NCI-H460 (cell line): ENCODE measurements around the gene CCDC83. TPM values are rescaled to one million over a fixed set of nuclear protein-coding genes. Genes with fewer than 3 reads are reported as not detected.
A peak's percentile ranks its signal among the peaks of the same experiment; 100 is the strongest.
"Not testable (repeated sequence)": the region's sequence is repeated elsewhere in the genome, so short reads cannot be mapped to it uniquely, and the experiment has no call there.

Experiments
- DNase-seq: peaks from one replicate; pipeline ENCODE4 v3.0.0-alpha.2; 2016; ENCODE audit warnings: low read depth; ENCODE audit errors: extremely low read depth
- total RNA-seq: library from RNA; depleted of rRNA; stranded (reverse); fragments of >200 nt; shearing (Covaris generic); gene quantifications from 2 replicates; pipeline ENCODE4 v1.2.3, GENCODE V29; 2014

Gene CCDC83
- total RNA-seq, 1 experiment from 2014 or later: not detected

DNA sequence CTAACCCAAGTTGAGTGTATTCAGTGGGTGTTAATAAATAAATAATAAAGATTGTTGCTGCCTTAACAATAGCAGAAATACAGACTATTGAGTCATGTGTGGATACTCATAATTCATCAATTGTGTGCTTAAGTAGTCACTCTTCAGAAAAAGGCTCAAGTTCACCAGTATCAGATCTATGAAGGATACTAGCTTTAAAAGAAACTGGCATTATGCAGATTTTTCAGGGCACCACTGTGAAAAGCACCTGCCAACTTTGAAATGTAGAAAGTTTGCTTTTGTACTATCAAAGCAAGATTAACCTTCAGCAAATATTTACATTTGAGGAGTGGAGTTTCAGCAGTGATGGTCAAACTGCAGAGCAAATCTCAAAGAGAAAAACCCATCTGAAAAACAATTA lies 24.1 kb upstream of the CCDC83 start:
- DNase-seq: no peak

DNA sequence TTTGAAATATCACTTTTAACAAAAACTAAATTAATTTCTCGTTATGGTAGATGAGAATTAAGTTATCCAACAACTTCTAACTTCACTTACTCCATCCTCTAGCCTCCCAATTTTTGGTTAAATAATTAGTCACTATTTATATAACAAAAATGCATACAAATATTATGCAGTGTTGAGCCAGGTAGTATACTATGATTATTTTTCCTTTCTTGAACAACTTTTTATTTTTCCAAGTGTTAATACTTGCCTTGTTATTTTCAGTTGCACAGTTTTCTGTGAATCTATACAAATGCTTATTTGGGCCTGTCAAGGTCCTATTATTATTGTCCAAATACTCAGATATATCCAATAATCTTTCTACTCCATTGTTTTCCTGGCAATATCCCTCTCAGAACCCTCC lies 19.9 kb upstream of the CCDC83 start:
- no peak for DNase-seq

DNA sequence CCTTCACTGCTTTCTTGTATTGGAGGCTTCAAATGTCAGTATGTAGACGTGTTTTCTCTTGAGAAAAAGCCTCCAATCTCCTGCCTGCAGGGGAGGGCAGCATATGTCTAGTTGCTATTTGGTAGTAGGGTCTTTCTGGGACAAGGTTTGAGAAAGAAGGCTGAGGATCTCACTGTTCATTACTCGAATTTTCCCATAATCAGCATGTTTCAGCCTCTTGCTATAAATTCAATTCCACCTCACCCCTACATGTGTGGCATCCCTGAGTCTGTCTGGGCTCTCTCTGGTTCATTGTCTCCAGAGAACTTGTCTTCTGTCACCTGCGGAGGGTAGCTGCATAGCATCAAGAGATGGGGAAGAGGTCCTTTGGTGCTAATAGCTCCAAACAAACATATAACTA lies 19.5 kb upstream of the CCDC83 start:
- DNase-seq: no peak

DNA sequence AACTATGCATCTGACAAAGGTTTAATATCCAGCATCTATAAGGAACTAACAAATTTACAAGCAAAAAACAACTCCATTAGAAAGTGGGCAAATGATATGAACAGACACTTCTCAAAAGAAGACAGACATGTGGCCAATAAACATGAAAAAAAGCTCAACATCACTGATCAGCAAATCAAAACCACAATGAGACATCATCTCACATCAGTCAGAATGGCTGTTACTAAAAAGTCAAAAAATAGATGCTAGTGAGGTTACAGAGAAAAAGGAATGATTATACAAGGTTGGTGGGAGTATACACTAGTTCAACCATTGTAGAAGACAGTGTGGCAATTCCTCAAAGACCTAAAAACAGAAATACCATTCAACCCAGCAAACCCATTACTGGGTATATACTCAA lies 14.3 kb upstream of the CCDC83 start:
- not testable (repeated sequence) for DNase-seq

DNA sequence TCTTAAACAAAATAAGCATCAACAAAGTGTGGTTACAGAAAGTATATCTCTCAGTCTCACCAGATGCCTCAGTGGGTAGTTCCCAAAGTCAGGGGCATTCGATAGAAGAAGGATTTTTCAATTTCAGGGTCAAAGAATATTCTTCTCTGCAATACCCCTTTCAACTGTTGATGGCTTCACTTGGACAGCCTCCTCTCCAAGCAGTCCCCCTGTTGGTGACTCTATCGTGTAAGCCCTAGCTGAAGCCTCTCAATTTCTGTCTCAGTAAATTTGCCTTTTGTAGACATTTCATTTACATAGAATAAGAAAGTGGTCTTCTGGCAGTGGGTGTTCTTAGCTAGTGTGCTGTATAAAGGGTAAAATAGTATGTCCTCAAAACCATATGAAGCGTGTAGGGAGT lies 11.3 kb upstream of the CCDC83 start:
- no peak for DNase-seq

DNA sequence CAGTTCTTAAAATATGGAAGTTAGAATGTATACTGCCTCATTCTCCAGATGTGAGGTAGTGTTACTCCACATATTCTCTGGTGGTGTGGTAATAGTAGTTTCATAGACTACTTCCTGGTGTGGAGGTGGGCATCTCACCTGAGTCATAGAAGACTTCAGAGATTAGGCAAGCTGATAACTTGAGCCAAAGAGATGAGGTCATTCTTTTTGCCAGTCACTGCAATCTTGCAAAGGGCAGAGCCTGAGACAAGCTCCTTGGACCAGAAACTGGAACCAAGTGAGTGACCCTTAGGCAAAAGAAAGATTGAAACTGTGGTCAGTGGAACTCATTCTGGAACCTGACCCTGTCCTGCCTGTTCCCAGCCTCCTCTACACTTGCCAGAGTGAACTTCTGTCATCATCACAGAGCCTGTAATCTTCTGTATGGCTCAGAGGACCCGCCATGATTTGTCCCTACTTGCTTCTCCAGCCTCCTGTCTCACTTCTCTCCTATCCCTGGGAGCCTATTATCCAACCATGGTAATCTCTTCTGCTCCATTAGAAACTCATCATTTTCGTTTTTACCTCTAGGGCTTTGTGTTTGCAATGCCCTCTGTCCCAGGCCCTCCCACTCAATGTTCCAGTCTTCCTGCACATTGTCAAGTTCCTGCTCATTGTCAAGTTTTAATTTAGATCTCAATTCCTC lies 10.6 kb upstream of the CCDC83 start:
- no peak for DNase-seq

DNA sequence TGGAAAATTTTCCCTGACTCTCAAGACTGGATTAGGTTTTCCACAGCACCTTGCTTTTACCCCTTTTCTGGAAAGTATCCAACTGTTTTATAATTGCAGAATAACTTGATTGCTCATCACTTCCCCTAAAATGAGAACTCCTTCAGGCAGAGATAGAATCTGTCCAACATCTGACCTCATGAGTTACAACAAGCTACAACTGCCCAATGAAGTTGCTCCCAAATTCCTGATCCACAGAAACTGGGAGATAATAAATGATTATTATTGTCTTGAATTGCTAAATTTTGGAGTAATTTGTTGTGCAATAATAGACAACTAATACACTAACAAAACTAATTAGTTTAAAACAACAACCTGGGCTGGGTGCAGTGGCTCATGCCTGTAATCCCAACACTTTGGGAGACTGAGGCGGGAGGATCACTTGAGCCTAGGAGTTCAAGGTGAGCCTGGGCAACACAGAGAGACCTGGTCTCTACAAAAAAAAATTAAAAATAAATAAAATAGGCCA lies 10.0 kb upstream of the CCDC83 start:
- DNase-seq: no peak

DNA sequence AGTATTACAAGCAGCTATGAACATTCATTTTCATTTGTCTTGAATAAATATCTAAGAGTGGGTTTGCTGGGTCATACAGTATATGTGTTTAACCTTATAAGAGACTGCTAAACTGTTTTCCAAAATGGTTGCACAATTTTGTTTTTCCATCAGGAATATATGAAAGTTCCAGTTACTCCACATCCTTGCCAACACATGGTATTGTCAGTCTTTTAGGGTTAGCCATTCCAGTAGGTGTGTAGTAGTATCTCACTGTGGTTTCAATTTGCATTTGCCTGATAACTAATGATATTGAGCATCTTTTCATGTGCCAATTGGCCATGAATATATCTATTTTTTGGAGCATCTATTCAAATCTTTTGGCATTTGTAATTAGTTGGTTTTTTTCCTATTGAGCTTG lies 7.7 kb upstream of the CCDC83 start:
- no peak for DNase-seq

DNA sequence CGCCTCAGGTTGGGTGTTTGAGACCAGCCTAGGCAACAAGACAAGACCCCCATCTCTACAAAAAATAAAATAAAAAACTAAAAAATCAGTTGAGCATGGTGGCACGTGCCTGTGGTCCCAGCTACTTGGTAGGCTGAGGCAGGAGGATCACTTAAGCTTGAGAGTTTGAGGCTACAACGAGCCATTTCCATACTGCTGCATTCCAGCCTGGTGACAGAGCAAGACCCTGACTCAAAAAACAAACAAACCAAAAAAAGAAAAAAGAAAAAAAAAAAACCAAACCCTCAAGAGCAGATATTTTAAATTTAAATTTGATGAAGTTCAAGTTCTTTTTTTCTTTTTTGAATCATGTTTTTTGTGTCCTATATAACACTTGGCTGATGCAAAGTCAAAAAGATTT lies 7.2 kb upstream of the CCDC83 start:
- DNase-seq: no peak

DNA sequence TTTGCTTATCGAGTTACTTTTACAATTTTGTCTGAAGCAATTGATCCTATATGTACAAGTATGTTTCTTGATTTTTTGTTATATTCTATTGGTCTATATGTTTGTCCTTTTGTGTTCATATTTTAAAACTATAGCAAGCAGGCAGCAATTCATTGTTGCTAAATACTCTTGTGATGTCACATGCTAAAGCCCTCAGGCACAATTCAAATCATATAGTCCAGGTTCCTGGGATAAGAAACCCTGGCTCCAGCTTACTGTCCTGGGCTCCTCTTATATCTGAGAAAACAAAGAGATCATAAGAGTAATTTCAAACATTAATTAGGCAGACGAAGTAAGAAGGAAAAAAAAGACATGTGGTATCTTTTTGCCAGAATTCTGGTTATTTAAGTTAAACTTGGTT lies 6.6 kb upstream of the CCDC83 start:
- DNase-seq: no peak

DNA sequence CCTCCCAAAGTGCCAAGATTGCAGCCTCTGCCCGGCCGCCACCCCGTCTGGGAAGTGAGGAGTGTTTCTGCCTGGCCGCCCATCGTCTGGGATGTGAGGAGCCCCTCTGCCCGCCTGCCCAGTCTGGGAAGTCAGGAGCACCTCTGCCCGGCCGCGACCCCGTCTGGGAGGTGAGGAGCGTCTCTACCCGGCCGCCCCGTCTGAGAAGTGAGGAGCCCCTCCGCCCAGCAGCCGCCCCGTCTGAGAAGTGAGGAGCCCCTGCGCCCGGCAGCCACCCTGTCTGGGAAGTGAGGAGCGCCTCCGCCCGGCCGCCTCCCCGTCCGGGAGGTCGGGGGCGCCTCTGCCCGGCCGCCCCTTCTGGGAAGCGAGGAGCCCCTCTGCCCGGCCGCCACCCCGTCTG lies 2.4 kb upstream of the CCDC83 start:
- DNase-seq: not testable (repeated sequence)

DNA sequence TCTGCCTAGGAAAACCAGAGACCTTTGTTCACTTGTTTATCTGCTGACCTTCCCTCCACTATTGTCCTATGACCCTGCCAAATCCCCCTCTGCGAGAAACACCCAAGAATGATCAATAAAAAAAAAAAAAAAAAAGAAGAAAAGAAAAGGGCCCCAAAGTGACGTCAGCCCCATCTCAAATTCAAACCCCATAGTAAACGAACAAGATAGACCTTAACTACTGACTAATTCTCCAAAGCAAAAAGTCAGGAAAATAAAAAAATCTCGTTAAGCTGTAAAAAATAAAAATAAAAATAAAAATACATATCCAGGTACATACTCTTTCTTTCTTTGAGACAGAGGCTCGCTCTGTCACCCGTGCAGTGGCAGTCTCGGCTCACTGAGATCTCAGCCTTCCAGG lies 1.6 kb upstream of the CCDC83 start:
- DNase-seq: not testable (repeated sequence)

DNA sequence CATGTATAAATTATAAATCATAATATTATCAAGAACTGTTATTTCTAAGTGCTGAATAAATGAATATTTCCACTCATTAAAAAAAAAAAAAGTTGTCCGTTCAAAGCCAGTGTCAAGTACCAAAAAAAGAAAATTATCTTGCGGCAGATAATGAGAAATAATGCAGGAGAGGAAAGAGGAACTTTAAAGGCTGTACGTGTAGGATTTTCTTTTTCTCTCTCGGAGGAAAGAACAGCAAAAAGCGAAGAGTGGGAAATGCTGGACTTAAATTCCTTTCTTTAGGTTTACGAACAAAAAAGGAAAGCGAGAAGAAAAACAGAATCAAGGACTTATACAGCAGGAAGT lies 999 bp upstream of the CCDC83 start:
- DNase-seq: no peak

DNA sequence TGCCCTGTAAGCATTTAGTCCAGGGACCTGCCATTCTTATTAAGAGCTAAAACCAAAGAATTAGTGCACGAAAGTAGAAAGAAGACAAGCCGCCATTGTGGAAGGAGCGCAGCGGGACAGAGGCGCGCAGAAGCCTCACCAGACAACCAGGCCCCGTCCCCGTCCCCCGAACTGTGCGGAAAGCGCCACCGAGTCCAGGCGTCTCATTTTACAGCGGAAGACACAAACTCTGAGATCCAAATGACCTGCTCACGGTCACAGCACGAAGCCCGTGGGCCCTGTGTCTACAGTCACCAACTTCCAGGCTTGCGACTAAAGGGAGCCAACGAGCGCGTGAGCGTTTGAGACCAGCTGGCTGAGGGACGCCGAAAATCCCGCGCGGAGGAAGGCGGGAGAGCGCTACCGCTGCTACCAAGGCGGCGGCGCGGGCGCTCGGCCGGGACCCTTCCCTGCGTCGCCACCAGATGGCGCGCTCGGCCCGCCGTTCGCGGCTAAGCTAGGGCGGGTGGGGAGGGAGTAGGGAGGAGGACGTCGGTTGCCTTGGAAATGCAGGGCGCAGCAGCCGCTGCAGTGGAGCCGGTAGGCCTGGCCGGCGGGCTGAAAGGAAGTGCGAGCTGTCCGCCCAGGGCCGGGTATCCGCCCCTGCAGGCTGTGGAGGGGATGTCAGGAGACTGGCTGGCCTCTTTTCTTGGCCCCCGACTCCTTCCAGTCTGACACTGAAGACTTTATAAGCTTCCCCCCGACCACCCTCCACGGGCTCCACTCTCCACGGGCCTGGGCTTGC lies 434 bp upstream of the CCDC83 start:
- peak; percentile 69 for DNase-seq

DNA sequence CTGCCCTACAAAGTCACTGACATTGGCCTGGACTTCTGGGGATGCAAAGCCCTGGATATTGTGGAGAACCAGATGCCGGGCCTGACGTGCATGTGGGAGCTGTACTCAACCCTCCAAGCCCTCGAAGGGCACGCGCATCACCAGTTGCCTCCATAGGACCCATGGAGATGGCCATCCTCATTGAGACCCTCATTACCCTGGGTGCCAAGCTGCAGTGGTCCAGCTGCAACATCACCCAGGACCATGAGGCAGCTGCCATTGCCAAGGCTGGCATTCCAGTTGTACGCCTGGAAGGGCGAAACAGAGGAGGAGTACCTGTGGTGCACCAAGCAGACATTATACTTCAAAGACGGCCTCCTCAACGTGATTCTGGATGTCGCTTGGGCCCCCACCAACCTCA lies 1.9 kb downstream of the CCDC83 start:
- no peak for DNase-seq

DNA sequence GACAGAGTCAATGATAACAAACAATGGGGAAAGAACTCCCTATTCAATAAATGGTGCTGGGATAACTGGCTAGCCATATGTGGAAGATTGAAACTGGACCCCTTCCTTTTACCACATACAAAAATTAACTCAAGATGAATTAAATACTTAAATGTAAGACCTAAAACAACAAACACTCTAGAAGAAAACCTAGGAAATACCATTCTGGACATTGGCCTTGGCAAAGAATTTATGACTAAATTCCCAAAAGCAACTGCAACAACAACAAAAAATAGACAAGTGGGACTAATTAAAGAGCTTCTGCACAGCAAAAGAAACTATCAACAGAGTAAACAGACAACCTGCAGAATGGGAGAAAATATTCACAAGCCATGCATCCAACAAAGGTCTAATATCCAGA lies 4.4 kb downstream of the CCDC83 start:
- DNase-seq: not testable (repeated sequence)

DNA sequence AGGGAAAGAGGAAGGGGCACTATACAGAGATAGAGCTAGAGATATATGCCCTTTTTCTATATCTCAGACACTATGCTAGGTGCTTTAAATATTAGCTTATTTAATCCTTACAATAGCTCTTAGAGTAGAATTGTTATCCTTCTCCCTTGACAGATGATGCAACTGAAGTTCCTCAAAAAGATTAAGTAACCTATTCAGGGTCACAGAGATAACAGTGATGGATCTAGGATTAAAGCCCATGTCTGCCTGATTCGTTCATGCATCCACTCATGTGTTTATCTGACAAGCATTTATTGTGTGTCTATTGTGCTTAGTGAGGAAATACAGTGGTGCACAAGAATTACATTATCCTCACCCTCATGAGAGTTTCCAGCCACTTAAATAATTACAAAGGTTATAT lies 8.7 kb downstream of the CCDC83 start:
- no peak for DNase-seq

DNA sequence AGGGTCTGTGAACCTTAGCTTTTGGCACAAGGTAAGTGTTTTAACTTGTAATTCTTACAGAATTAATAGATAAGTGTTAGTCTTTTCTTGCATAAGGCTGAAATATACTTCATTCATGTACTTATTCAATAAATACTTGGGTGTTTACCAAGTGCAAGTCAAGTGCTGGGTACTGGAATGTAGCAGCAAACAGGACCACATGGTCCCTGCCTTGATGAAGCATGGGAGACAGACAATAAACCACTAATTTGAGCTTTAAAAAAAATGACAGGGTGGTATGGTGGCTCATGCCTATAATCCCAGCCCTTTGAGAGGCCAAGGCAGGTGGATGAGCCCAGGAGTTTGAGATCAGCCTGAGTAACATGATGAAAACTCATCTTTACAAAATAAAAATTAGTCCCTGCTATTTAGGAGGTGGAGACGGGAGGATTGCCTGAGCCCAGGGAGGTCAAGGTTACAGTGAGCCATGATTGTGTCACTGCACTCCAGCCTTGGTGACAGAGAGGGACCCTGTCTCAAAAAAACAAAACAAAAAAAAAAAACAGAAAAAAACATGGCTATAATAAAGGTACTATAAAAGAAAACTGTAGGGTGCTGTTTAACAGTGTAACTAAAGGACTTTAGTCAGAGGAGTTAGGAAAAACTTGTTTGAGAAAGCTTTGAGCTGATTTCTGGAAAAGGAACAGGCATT lies 11.1 kb downstream of the CCDC83 start:
- DNase-seq: no peak

DNA sequence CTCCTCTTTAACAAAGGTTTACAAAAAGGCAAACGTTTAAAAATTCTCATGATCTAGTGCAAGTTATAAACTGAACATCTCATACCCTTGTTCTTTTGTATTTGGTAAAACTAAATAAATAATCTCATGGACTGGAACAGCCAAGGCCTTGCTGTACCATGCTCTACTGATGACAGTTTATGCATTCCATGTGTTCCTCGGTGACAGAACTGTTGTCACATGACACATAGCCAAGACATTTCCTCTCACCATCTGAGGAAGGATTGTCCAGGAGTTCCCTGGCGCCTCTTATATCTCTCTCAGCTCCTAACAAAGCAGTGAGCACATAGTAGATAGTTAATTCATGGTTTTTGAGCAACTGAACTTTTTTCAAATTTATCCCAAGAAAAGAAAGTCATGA lies 12.6 kb downstream of the CCDC83 start:
- DNase-seq: no peak

DNA sequence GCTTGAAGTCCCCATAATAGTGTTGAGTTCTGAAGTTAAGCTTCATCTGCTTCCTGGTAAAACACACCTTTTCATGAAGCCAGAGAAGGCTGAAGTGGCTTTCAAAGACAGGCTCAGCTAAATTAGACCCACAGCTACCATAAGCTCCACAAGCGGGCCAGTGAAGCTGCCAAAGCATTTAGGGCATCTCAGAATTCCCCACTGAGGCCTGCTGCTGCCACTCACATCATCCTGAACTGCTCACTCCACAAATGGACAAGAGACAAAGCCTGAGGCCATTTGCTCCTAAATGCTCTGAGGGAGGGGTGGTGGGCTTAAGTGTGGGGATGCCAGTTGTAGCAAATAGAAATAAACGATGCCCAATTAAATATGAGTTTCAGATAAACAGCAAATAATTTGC lies 14.6 kb downstream of the CCDC83 start:
- no peak for DNase-seq

DNA sequence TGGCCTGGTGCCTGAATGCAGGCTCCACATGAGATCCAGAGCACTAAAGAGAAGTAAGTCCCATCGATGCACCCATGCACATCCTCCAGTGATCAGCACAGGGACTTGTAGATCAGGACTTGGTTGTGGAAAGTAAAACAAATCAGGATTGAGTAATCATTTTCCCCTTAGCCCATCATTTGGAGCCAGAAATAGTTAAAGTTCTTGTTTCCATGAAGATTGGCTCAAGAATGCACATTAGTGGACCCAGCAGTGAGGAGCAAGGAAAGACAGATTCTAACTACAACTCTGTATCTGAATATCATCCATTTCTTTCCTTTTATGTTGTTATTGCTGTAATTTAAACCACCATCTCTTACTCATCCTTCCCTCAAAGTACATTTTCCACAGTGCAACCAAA lies 19.1 kb downstream of the CCDC83 start:
- no peak for DNase-seq

DNA sequence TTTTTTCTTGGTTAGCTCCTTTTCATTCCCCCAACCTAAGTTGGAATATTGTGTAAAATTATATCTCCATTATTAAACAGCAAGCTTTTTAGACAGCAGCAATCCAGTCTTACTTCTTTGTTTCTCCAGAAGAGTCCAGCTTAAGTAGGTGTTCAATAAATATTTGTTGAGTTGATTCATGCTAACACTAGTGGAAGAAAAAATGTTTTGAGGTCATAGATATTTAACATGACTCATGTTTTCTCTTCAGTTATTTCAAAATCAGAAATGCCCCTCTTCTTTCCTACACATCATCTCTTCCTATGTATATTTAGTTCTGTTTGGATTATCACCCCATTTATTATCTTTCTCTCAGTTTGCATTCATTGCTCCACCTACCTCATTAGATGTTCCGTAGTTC lies 20.3 kb downstream of the CCDC83 start:
- no peak for DNase-seq
